K562 (cell line): ENCODE results near the gene ARHGAP22.

Source experiments
- ELF4 ChIP-seq: fragments of 450-650 bp; formaldehyde crosslinking; IDR thresholded peaks from 2 replicates; pipeline ENCODE4 v1.4.0; 2022; ENCODE audit warnings: missing genetic modification characterization
- ELK1 ChIP-seq: sonication (generic); formaldehyde crosslinking; IDR thresholded peaks from 2 replicates; pipeline ENCODE4 v1.8.1; 2022; ENCODE audit warnings: missing genetic modification reagents
- PHB2 ChIP-seq: fragments of 450-650 bp; IDR thresholded peaks from 2 replicates; pipeline ENCODE4 v1.6.1; 2017; ENCODE audit warnings: low read depth
- POLR2AphosphoS5 ChIP-seq: IDR thresholded peaks from 2 replicates; pipeline ENCODE4 v1.6.1; 2011; ENCODE audit warnings: mild to moderate bottlenecking, low read depth, low read length, moderate library complexity; ENCODE audit not compliant: control insufficient read depth, insufficient read depth
- SP2 ChIP-seq: IDR thresholded peaks from 2 replicates; pipeline ENCODE4 v1.6.1; 2011; ENCODE audit warnings: mild to moderate bottlenecking, low read depth, low read length, moderate library complexity; ENCODE audit not compliant: poor library complexity, severe bottlenecking; ENCODE audit errors: extremely low read depth
- SREBF2 ChIP-seq: sonication (generic); formaldehyde crosslinking; IDR thresholded peaks from 2 replicates; pipeline ENCODE4 v1.4.0; 2020; ENCODE audit warnings: mild to moderate bottlenecking, missing genetic modification reagents
- ZFP36 ChIP-seq: fragments of 150-350 bp; IDR thresholded peaks from 2 replicates; pipeline ENCODE4 v1.6.1; 2018; ENCODE audit warnings: low read length, low read depth; ENCODE audit not compliant: partially characterized antibody
- ZNF184 ChIP-seq: sonication (generic); formaldehyde crosslinking; IDR thresholded peaks from 2 replicates; pipeline ENCODE4 v1.5.0; 2020; ENCODE audit warnings: missing genetic modification reagents
- ZNF785 ChIP-seq: fragments of 250-450 bp; sonication (Bioruptor Pico); IDR thresholded peaks from 2 replicates; pipeline ENCODE4 v1.4.0; 2020; ENCODE audit warnings: mild to moderate bottlenecking

GRCh38 chr10:48473704-48474103, 131.2 kb downstream of the ARHGAP22 start:
- TF ChIP-seq ZNF785 (CRISPR knock-in tag) (no peak), ZNF184 (no peak), SP2 (no peak), ZFP36 (no peak), POLR2AphosphoS5 (no peak), ELK1 (CRISPR knock-in tag) (no peak), ELF4 (CRISPR knock-in tag) (no peak), SREBF2 (CRISPR knock-in tag) (no peak), PHB2 (no peak)
